ENCODE data around the gene SAMD10. TPM values are rescaled to one million over a fixed set of nuclear protein-coding genes. Genes with fewer than 3 reads are reported as not detected.
"Not testable (repeated sequence)": the region's sequence is repeated elsewhere in the genome, so short reads cannot be mapped to it uniquely, and the experiment has no call there.

SAMD10 gene
- total RNA-seq, 1 donor from 2014 or later: 7.4 TPM

GRCh38 chr20:63963784-63964301 lies 15.6 kb downstream of the SAMD10 start:
- H3K27me3 Mint-ChIP-seq: no peaks in the 10 kb centered on the region
- no peak overlapping the region for H3K27ac Mint-ChIP-seq
- H3K9me3 Mint-ChIP-seq: no peaks in the 10 kb centered on the region
- TF ChIP-seq CTCF (conservative IDR thresholded peaks at IDR 0.05): no peak
- no peaks in the 10 kb centered on the region for H3K36me3 Mint-ChIP-seq
- no peak for DNase-seq (ENCODE audit: extremely low spot score, unreplicated experiment)
- no peak overlapping the region for H3K4me3 Mint-ChIP-seq
- H3K4me1 Mint-ChIP-seq (ENCODE audit: unreplicated experiment): no peaks in the 10 kb centered on the region

- Mint-ChIP-seq H3K4me3 (no peak overlapping the region), H3K36me3 (no peaks in the 10 kb centered on the region)
Measured at GRCh38 chr20:63963348-63963741, 16.1 kb downstream of the SAMD10 start.

GRCh38 chr20:63962426-63963347 lies 16.8 kb downstream of the SAMD10 start:
- Mint-ChIP-seq H3K4me1 (ENCODE audit: unreplicated experiment) (no peaks in the 10 kb centered on the region), H3K27ac (no peak overlapping the region), H3K36me3 (no peaks in the 10 kb centered on the region), H3K4me3 (no peak overlapping the region), H3K9me3 (no peaks in the 10 kb centered on the region), H3K27me3 (no peaks in the 10 kb centered on the region)
- no peak for TF ChIP-seq CTCF (conservative IDR thresholded peaks at IDR 0.05)
- no peak for DNase-seq (ENCODE audit: extremely low spot score, unreplicated experiment)

More at GRCh38 chr20:63963348-63963741, 16.1 kb downstream of the SAMD10 start:
- Mint-ChIP-seq H3K4me1 (ENCODE audit: unreplicated experiment) (no peaks in the 10 kb centered on the region), H3K9me3 (no peaks in the 10 kb centered on the region), H3K27me3 (no peaks in the 10 kb centered on the region), H3K27ac (no peak overlapping the region)
- no peak for TF ChIP-seq CTCF (conservative IDR thresholded peaks at IDR 0.05)
- DNase-seq (ENCODE audit: extremely low spot score, unreplicated experiment): no peak

GRCh38 chr20:63961664-63962425 lies 17.6 kb downstream of the SAMD10 start:
- no peak overlapping the region for H3K27ac Mint-ChIP-seq

GRCh38 chr20:63960654-63961621 lies 18.5 kb downstream of the SAMD10 start:
- not testable (repeated sequence) for H3K36me3 Mint-ChIP-seq; H3K27me3 Mint-ChIP-seq; H3K27ac Mint-ChIP-seq; DNase-seq (ENCODE audit: extremely low spot score, unreplicated experiment); H3K9me3 Mint-ChIP-seq; H3K4me3 Mint-ChIP-seq; H3K4me1 Mint-ChIP-seq (ENCODE audit: unreplicated experiment)

More at GRCh38 chr20:63961664-63962425, 17.6 kb downstream of the SAMD10 start:
- H3K4me1 Mint-ChIP-seq (ENCODE audit: unreplicated experiment): no peaks in the 10 kb centered on the region
- no peaks in the 10 kb centered on the region for H3K36me3 Mint-ChIP-seq
- H3K27me3 Mint-ChIP-seq: no peaks in the 10 kb centered on the region
- DNase-seq (ENCODE audit: extremely low spot score, unreplicated experiment): no peak
- H3K4me3 Mint-ChIP-seq: no peak overlapping the region
- H3K9me3 Mint-ChIP-seq: no peaks in the 10 kb centered on the region
- TF ChIP-seq CTCF (conservative IDR thresholded peaks at IDR 0.05): no peak

Measured in type B pancreatic cell (in vitro differentiated cells).